ENCODE results near the gene GKAP1.

The GKAP1 gene

DNA sequence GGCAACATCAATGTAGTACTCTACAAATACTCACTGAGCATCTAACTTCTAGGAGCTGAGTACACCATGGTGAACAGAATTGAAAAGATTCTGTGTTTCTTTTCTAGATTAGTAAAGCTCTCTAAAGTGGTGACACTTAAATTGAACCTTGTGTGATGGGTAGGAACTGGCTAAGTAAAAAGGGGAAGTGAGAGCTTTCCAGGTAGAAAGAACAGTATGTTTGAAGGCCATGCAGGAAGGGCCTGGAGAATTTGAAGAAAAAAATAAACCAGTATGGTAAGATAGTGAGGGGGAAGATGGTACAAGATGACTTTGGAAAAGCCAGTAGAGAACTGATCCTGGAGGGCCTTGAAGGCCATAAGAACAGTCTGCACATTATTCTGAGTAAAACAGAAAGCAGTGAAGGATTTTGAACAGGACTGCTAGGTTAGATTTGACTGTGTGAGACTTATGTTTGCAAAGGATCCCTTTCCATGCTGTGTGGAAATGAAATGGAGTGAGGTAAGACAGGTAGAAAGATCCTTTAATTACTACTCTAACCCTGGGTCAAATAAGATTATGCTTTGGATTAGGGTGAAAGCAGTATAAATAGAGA lies 63.1 kb downstream of the GKAP1 start:
- H3K27me3 ChIP-seq (ENCODE audit: insufficient read depth, low read length, poor library complexity, severe bottlenecking): no peaks in the 10 kb centered on the region
- H3F3A ChIP-seq (ENCODE audit: low read depth): no peaks in the 10 kb centered on the region
- H2AFZ ChIP-seq (ENCODE audit: low read length): no peak overlapping the region
- no peaks in the 10 kb centered on the region; the same call in 1 of the 2 replicates for H3K36me3 ChIP-seq (ENCODE audit: insufficient read depth, low read length)
- H3K9me3 ChIP-seq (ENCODE audit: insufficient read depth, low read depth, low read length): no peaks in the 10 kb centered on the region
- H3K79me2 ChIP-seq (ENCODE audit: insufficient read depth, low read length): no peaks in the 10 kb centered on the region
- H3K4me3 ChIP-seq (ENCODE audit: low read length, poor library complexity, severe bottlenecking): no peak overlapping the region
- H3K4me2 ChIP-seq (ENCODE audit: low read depth, low read length, poor library complexity, severe bottlenecking): no peak overlapping the region
- H3K9me2 ChIP-seq (replicated peaks; ENCODE audit: low read depth, low read length): no peaks in the 10 kb centered on the region
- no peaks in the 10 kb centered on the region for H3K4me1 ChIP-seq (ENCODE audit: insufficient read depth, low read length, poor library complexity, severe bottlenecking)
- TF ChIP-seq, protein P1, sequence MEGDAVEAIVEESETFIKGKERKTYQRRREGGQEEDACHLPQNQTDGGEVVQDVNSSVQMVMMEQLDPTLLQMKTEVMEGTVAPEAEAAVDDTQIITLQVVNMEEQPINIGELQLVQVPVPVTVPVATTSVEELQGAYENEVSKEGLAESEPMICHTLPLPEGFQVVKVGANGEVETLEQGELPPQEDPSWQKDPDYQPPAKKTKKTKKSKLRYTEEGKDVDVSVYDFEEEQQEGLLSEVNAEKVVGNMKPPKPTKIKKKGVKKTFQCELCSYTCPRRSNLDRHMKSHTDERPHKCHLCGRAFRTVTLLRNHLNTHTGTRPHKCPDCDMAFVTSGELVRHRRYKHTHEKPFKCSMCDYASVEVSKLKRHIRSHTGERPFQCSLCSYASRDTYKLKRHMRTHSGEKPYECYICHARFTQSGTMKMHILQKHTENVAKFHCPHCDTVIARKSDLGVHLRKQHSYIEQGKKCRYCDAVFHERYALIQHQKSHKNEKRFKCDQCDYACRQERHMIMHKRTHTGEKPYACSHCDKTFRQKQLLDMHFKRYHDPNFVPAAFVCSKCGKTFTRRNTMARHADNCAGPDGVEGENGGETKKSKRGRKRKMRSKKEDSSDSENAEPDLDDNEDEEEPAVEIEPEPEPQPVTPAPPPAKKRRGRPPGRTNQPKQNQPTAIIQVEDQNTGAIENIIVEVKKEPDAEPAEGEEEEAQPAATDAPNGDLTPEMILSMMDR (conservative IDR thresholded peaks at IDR 0.05; ENCODE audit: low read length): no peak
- TF ChIP-seq EZH2phosphoT487 (IDR thresholded peaks at IDR 0.05; ENCODE audit: borderline replicate concordance): no peak
- no peaks in the 10 kb centered on the region for H4K20me1 ChIP-seq (ENCODE audit: insufficient read depth, low read length, poor library complexity, severe bottlenecking)
- no peak overlapping the region for H3K9ac ChIP-seq (ENCODE audit: low read depth, low read length, poor library complexity, severe bottlenecking)

DNA sequence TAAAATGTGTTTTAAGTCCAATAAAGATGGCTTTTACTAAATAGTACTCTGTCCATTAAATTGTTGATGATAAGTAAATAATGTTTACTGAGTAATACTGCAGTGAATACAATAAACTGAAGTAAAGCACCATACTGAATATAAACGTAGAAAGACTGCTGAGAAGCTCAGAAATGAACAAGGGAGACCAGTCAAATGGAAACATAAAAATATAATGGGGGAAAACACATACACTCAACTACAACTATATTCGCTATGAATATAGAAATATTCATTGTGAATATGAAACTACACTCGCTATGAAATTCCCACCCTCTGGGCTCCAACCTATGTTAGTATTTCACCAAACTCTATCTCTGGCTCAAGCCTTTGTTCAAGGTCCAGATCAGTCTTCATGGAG lies 67.9 kb downstream of the GKAP1 start:
- no peaks in the 10 kb centered on the region; the same call in 1 of the 2 replicates for H3K36me3 ChIP-seq (ENCODE audit: insufficient read depth, low read length)
- H3K9me3 ChIP-seq (ENCODE audit: insufficient read depth, low read depth, low read length): no peaks in the 10 kb centered on the region
- H2AFZ ChIP-seq (ENCODE audit: low read length): no peak overlapping the region
- H4K20me1 ChIP-seq (ENCODE audit: insufficient read depth, low read length, poor library complexity, severe bottlenecking): no peaks in the 10 kb centered on the region
- no peak for TF ChIP-seq EZH2phosphoT487 (IDR thresholded peaks at IDR 0.05; ENCODE audit: borderline replicate concordance)
- TF ChIP-seq, protein P1 (conservative IDR thresholded peaks at IDR 0.05; ENCODE audit: low read length): no peak
- H3F3A ChIP-seq (ENCODE audit: low read depth): no peaks in the 10 kb centered on the region
- no peak overlapping the region for H3K4me3 ChIP-seq (ENCODE audit: low read length, poor library complexity, severe bottlenecking)
- H3K9ac ChIP-seq (ENCODE audit: low read depth, low read length, poor library complexity, severe bottlenecking): no peak overlapping the region
- H3K4me2 ChIP-seq (ENCODE audit: low read depth, low read length, poor library complexity, severe bottlenecking): no peak overlapping the region
- peaks cover 4% of the 10 kb centered on the region for H3K4me1 ChIP-seq (ENCODE audit: insufficient read depth, low read length, poor library complexity, severe bottlenecking)
- H3K27me3 ChIP-seq (ENCODE audit: insufficient read depth, low read length, poor library complexity, severe bottlenecking): no peaks in the 10 kb centered on the region
- no peaks in the 10 kb centered on the region for H3K9me2 ChIP-seq (replicated peaks; ENCODE audit: low read depth, low read length)
- no peaks in the 10 kb centered on the region for H3K79me2 ChIP-seq (ENCODE audit: insufficient read depth, low read length)

GRCh38 chr9:83744206-83744605 lies 73.4 kb downstream of the GKAP1 start:
- TF ChIP-seq, protein P1 (conservative IDR thresholded peaks at IDR 0.05; ENCODE audit: low read length): no peak
- TF ChIP-seq EZH2phosphoT487 (IDR thresholded peaks at IDR 0.05; ENCODE audit: borderline replicate concordance): no peak
- Histone ChIP-seq H3K27me3 (ENCODE audit: insufficient read depth, low read length, poor library complexity, severe bottlenecking) (no peaks in the 10 kb centered on the region), H3K4me3 (ENCODE audit: low read length, poor library complexity, severe bottlenecking) (no peak overlapping the region), H3K4me1 (ENCODE audit: insufficient read depth, low read length, poor library complexity, severe bottlenecking) (peaks cover 4% of the 10 kb centered on the region), H3K4me2 (ENCODE audit: low read depth, low read length, poor library complexity, severe bottlenecking) (no peak overlapping the region), H3K79me2 (ENCODE audit: insufficient read depth, low read length) (no peaks in the 10 kb centered on the region), H3K9me3 (ENCODE audit: insufficient read depth, low read depth, low read length) (no peaks in the 10 kb centered on the region), H4K20me1 (ENCODE audit: insufficient read depth, low read length, poor library complexity, severe bottlenecking) (no peaks in the 10 kb centered on the region), H3K9ac (ENCODE audit: low read depth, low read length, poor library complexity, severe bottlenecking) (no peak overlapping the region), H3K9me2 (replicated peaks; ENCODE audit: low read depth, low read length) (no peaks in the 10 kb centered on the region), H2AFZ (ENCODE audit: low read length) (no peak overlapping the region), H3F3A (ENCODE audit: low read depth) (no peaks in the 10 kb centered on the region), H3K36me3 (ENCODE audit: insufficient read depth, low read length) (no peaks in the 10 kb centered on the region; the same call in 1 of the 2 replicates)
